Germinal center (tissue), 1 donor: ENCODE results near the gene MRPS26.
"Not testable (repeated sequence)": the region's sequence is repeated elsewhere in the genome, so short reads cannot be mapped to it uniquely, and the experiment has no call there.

Experiments
- DNase-seq: peaks from one replicate; pipeline ENCODE4 v3.0.0; 2012; ENCODE audit warnings: mixed read lengths, low spot score

The MRPS26 gene

GRCh38 chr20:3042625-3043024, 3.2 kb upstream of the MRPS26 start:
- no peak for DNase-seq

GRCh38 chr20:3043322-3043721, 2.5 kb upstream of the MRPS26 start, which contains the start of gene GNRH2:
Gene GNRH2, plus strand, starts transcription at chr20:3043622. Its CDS starts 793 bp downstream, at chr20:3044415.
- DNase-seq, result no peak

- no peak for DNase-seq
These were observed 1.4 kb upstream of the MRPS26 start for GRCh38 chr20:3044336-3044965.

GRCh38 chr20:3045042-3045815, 623 bp upstream of the MRPS26 start:
- DNase-seq, result no peak

- peak; percentile 14 for DNase-seq
These were observed 1.0 kb downstream of the MRPS26 start for GRCh38 chr20:3046677-3047462.

- no peak for DNase-seq
These were observed 1.9 kb downstream of the MRPS26 start for GRCh38 chr20:3047486-3048419.

- DNase-seq, result no peak
These were observed 5.7 kb downstream of the MRPS26 start for GRCh38 chr20:3051385-3052019.

- DNase-seq, result no peak
These were observed 13.6 kb downstream of the MRPS26 start for GRCh38 chr20:3059489-3059888.

- DNase-seq, result not testable (repeated sequence)
These were observed 18.3 kb downstream of the MRPS26 start for GRCh38 chr20:3064119-3064518.

- no peak for DNase-seq
These were observed 21.5 kb downstream of the MRPS26 start for GRCh38 chr20:3067139-3068014.

GRCh38 chr20:3068075-3068474, 22.2 kb downstream of the MRPS26 start:
- no peak for DNase-seq

GRCh38 chr20:3068986-3069900, 23.4 kb downstream of the MRPS26 start:
- DNase-seq, result no peak

- DNase-seq, result no peak
These were observed 24.9 kb downstream of the MRPS26 start for GRCh38 chr20:3070725-3071124.

- DNase-seq, result no peak
These were observed 25.4 kb downstream of the MRPS26 start for GRCh38 chr20:3071266-3071609.

GRCh38 chr20:3071610-3072529, 26.0 kb downstream of the MRPS26 start, which contains the start of gene OXT:
Gene OXT, plus strand, starts transcription at chr20:3071620. Its CDS starts 36 bp downstream, at chr20:3071656.
- DNase-seq, result no peak

- DNase-seq, result no peak
These were observed 26.8 kb downstream of the MRPS26 start for GRCh38 chr20:3072530-3073250.

GRCh38 chr20:3073251-3073643, 27.4 kb downstream of the MRPS26 start:
- not testable (repeated sequence) for DNase-seq
